ENCODE data around the gene C16orf96. TPM values are rescaled to one million over a fixed set of nuclear protein-coding genes. Genes with fewer than 3 reads are reported as not detected.

Gene C16orf96
- total RNA-seq, 1 donor from 2014 or later: 0.45 TPM

- H3K4me3 Mint-ChIP-seq: no peak overlapping the region
- peaks cover 8% of the 10 kb centered on the region for H3K36me3 Mint-ChIP-seq
- H3K4me1 Mint-ChIP-seq: no peaks in the 10 kb centered on the region
- no peaks in the 10 kb centered on the region for H3K9me3 Mint-ChIP-seq
- no peak overlapping the region for H3K27ac Mint-ChIP-seq
- no peak for DNase-seq (ENCODE audit: low spot score in 2 of 2, unreplicated experiment in 2 of 2)
- TF ChIP-seq CTCF (IDR thresholded peaks at IDR 0.05; ENCODE audit: unreplicated experiment): no peak
- no peaks in the 10 kb centered on the region for H3K27me3 Mint-ChIP-seq (ENCODE audit: low read depth)
Observed at GRCh38 chr16:4641895-4642294, 85.8 kb downstream of the C16orf96 start.

GRCh38 chr16:4646773-4647643 lies 90.9 kb downstream of the C16orf96 start:
- H3K9me3 Mint-ChIP-seq: peaks cover 3% of the 10 kb centered on the region
- H3K4me1 Mint-ChIP-seq: no peaks in the 10 kb centered on the region
- no peak for DNase-seq (ENCODE audit: low spot score in 2 of 2, unreplicated experiment in 2 of 2)
- H3K36me3 Mint-ChIP-seq: peaks cover 33% of the 10 kb centered on the region
- H3K27ac Mint-ChIP-seq: no peak overlapping the region
- no peak for TF ChIP-seq CTCF (IDR thresholded peaks at IDR 0.05; ENCODE audit: unreplicated experiment)
- no peaks in the 10 kb centered on the region for H3K27me3 Mint-ChIP-seq (ENCODE audit: low read depth)
- H3K4me3 Mint-ChIP-seq: no peak overlapping the region

- H3K9me3 Mint-ChIP-seq: peaks cover 3% of the 10 kb centered on the region
- no peak overlapping the region for H3K27ac Mint-ChIP-seq
- no peak for TF ChIP-seq CTCF (IDR thresholded peaks at IDR 0.05; ENCODE audit: unreplicated experiment)
- no peaks in the 10 kb centered on the region for H3K27me3 Mint-ChIP-seq (ENCODE audit: low read depth)
- H3K36me3 Mint-ChIP-seq: peaks cover 33% of the 10 kb centered on the region
- no peak overlapping the region for H3K4me3 Mint-ChIP-seq
- H3K4me1 Mint-ChIP-seq: no peaks in the 10 kb centered on the region
- DNase-seq (ENCODE audit: low spot score in 2 of 2, unreplicated experiment in 2 of 2): no peak
Observed at GRCh38 chr16:4647644-4647980, 91.5 kb downstream of the C16orf96 start.

GRCh38 chr16:4648917-4649316 lies 92.8 kb downstream of the C16orf96 start:
- TF ChIP-seq CTCF (IDR thresholded peaks at IDR 0.05; ENCODE audit: unreplicated experiment): no peak
- DNase-seq (ENCODE audit: low spot score in 2 of 2, unreplicated experiment in 2 of 2): no peak
- Mint-ChIP-seq H3K27ac (no peak overlapping the region), H3K27me3 (ENCODE audit: low read depth) (no peaks in the 10 kb centered on the region), H3K36me3 (peaks cover 38% of the 10 kb centered on the region), H3K4me3 (no peak overlapping the region), H3K4me1 (no peaks in the 10 kb centered on the region), H3K9me3 (peaks cover 3% of the 10 kb centered on the region)

GRCh38 chr16:4649744-4650442 lies 93.8 kb downstream of the C16orf96 start:
- TF ChIP-seq CTCF (IDR thresholded peaks at IDR 0.05; ENCODE audit: unreplicated experiment): no peak
- Mint-ChIP-seq H3K4me3 (no peak overlapping the region), H3K27ac (no peak overlapping the region), H3K9me3 (peaks cover 3% of the 10 kb centered on the region), H3K36me3 (peaks cover 40% of the 10 kb centered on the region), H3K27me3 (ENCODE audit: low read depth) (no peaks in the 10 kb centered on the region), H3K4me1 (no peaks in the 10 kb centered on the region)
- DNase-seq (ENCODE audit: low spot score in 2 of 2, unreplicated experiment in 2 of 2): no peak

Other genes starting within 250 kb of the C16orf96 start
- gene GLIS2, start 240.3 kb upstream of the C16orf96 start, total RNA-seq: 78.2 to 80.3 TPM (median 79.6 TPM) in 3 replicates
- 31.8 to 35.6 TPM (median 33.6 TPM) in 3 replicates for gene PAM16, start 205.0 kb upstream of the C16orf96 start, total RNA-seq
- 36.7 to 37.6 TPM (median 37.5 TPM) in 3 replicates for gene VASN, start 184.5 kb upstream of the C16orf96 start, total RNA-seq
- 32.9 to 35.1 TPM (median 34.1 TPM) in 3 replicates for gene CORO7, start 139.7 kb upstream of the C16orf96 start, total RNA-seq
- gene DNAJA3, start 130.5 kb upstream of the C16orf96 start, total RNA-seq: 34.7 to 37.7 TPM (median 35.3 TPM) in 3 replicates
- gene NMRAL1, start 81.7 kb upstream of the C16orf96 start, total RNA-seq: 55.3 to 59.1 TPM (median 56.0 TPM) in 3 replicates
- 26.3 to 30.9 TPM (median 27.5 TPM) in 3 replicates for gene HMOX2, start 79.9 kb upstream of the C16orf96 start, total RNA-seq
- gene CDIP1, start 17.6 kb upstream of the C16orf96 start, total RNA-seq: 24.2 to 28.2 TPM (median 27.0 TPM) in 3 replicates
- gene UBALD1, start 58.5 kb downstream of the C16orf96 start, total RNA-seq: 51.3 to 59.3 TPM (median 53.1 TPM) in 3 replicates
- 110 to 121 TPM (median 117 TPM) in 3 replicates for gene MGRN1, start 68.5 kb downstream of the C16orf96 start, total RNA-seq
- 28.4 to 33.0 TPM (median 31.1 TPM) in 3 replicates for gene NUDT16L1, start 137.2 kb downstream of the C16orf96 start, total RNA-seq
- gene ANKS3, start 177.9 kb downstream of the C16orf96 start, total RNA-seq: 42.5 to 46.6 TPM (median 45.8 TPM) in 3 replicates
- gene DNAAF8, start 178.2 kb downstream of the C16orf96 start, total RNA-seq: 0.45 to 0.84 TPM (median 0.49 TPM) in 3 replicates
- 25.3 to 29.8 TPM (median 25.4 TPM) in 3 replicates for gene ZNF500, start 210.8 kb downstream of the C16orf96 start, total RNA-seq
- 0.42 to 1.3 TPM (median 0.44 TPM) in 3 replicates for gene SEPTIN12, start 232.0 kb downstream of the C16orf96 start, total RNA-seq
- gene SMIM22, start 239.0 kb downstream of the C16orf96 start, total RNA-seq: not detected in 3 replicates
- 53.9 to 61.8 TPM (median 55.4 TPM) in 3 replicates for gene ROGDI, start 246.3 kb downstream of the C16orf96 start, total RNA-seq